T-helper 17 cell (primary cell): ENCODE measurements around the gene FIGLA. TPM values are rescaled to one million over a fixed set of nuclear protein-coding genes. Genes with fewer than 3 reads are reported as not detected.
A peak's percentile ranks its signal among the peaks of the same experiment; 100 is the strongest.

Experiments used
- ATAC-seq: fragments of 150-1000 bp; cut with Tn5 transposase; 2 replicates; pipeline ENCODE4 v1.10.0; 2021; ENCODE audit warnings: mild to moderate bottlenecking, moderate library complexity
- DNase-seq, 3 donors: peaks; one replicate each; pipeline versions ENCODE4 v3.0.0 to v3.0.0-alpha.2; 2020 to 2021
- H3K9me3 ChIP-seq: one replicate; pipeline ENCODE4 v1.7.0; 2013; ENCODE audit warnings: low read length, mild to moderate bottlenecking; ENCODE audit not compliant: control insufficient read depth, poor library complexity, severe bottlenecking
- H3K27ac Mint-ChIP-seq: one replicate; pipeline ENCODE4 v1.8.0; 2022; ENCODE audit warnings: mild to moderate bottlenecking, moderate library complexity, mixed read lengths
- H3K27me3 Mint-ChIP-seq: one replicate; pipeline ENCODE4 v1.8.0; 2022; ENCODE audit warnings: mixed read lengths
- H3K36me3 Mint-ChIP-seq: one replicate; pipeline ENCODE4 v1.8.0; 2022; ENCODE audit warnings: low read depth, mixed read lengths
- H3K4me1 Mint-ChIP-seq: one replicate; pipeline ENCODE4 v1.8.0; 2022; ENCODE audit warnings: mild to moderate bottlenecking, mixed read lengths
- H3K4me3 Mint-ChIP-seq: one replicate; pipeline ENCODE4 v1.8.0; 2022; ENCODE audit warnings: mild to moderate bottlenecking, moderate library complexity, mixed read lengths
- total RNA-seq, 4 donors: library from RNA in 2 of 4; stranded (reverse) in 2 of 4; gene quantifications; one replicate each; pipeline ENCODE4 v1.2.3 and lab custom pipeline; 2022 to 2026

Gene FIGLA
- total RNA-seq, 2 donors from 2014 or later, result not detected

GRCh38 chr2:70778676-70779075 lies 11.8 kb downstream of the FIGLA start:
- no peaks in the 10 kb centered on the region for H3K9me3 ChIP-seq
- ATAC-seq (no peak), DNase-seq (no peak)
- H3K36me3 Mint-ChIP-seq, result peaks cover 4% of the 10 kb centered on the region
- H3K4me1 Mint-ChIP-seq, result no peaks in the 10 kb centered on the region
- peaks cover 53% of the 10 kb centered on the region for H3K27me3 Mint-ChIP-seq
- no peak overlapping the region for H3K27ac Mint-ChIP-seq
- no peak overlapping the region for H3K4me3 Mint-ChIP-seq

- H3K9me3 ChIP-seq, result no peaks in the 10 kb centered on the region
- no peaks in the 10 kb centered on the region for H3K4me1 Mint-ChIP-seq
- H3K27ac Mint-ChIP-seq, result no peak overlapping the region
- no peak overlapping the region for H3K4me3 Mint-ChIP-seq
- no peak for ATAC-seq
- DNase-seq, result no peak
- peaks cover 4% of the 10 kb centered on the region for H3K36me3 Mint-ChIP-seq
- H3K27me3 Mint-ChIP-seq, result peaks cover 59% of the 10 kb centered on the region
These were observed 13.0 kb downstream of the FIGLA start for GRCh38 chr2:70777450-70777849.

GRCh38 chr2:70776266-70776665 lies 14.2 kb downstream of the FIGLA start:
- no peak overlapping the region for H3K4me3 Mint-ChIP-seq

GRCh38 chr2:70775141-70775540 lies 15.3 kb downstream of the FIGLA start:
- H3K27ac Mint-ChIP-seq, result no peak overlapping the region
- no peaks in the 10 kb centered on the region for H3K36me3 Mint-ChIP-seq
- no peaks in the 10 kb centered on the region for H3K4me1 Mint-ChIP-seq
- no peak overlapping the region for H3K4me3 Mint-ChIP-seq
- H3K9me3 ChIP-seq, result no peaks in the 10 kb centered on the region
- H3K27me3 Mint-ChIP-seq, result peaks cover 65% of the 10 kb centered on the region
- no peak for DNase-seq
- no peak for ATAC-seq

More at GRCh38 chr2:70776266-70776665, 14.2 kb downstream of the FIGLA start:
- Mint-ChIP-seq H3K36me3 (peaks cover 4% of the 10 kb centered on the region), H3K27ac (no peak overlapping the region), H3K27me3 (peaks cover 65% of the 10 kb centered on the region), H3K4me1 (no peaks in the 10 kb centered on the region)
- ATAC-seq (no peak), DNase-seq (no peak)
- no peaks in the 10 kb centered on the region for H3K9me3 ChIP-seq

GRCh38 chr2:70772486-70773155 lies 17.8 kb downstream of the FIGLA start:
- H3K36me3 Mint-ChIP-seq, result no peaks in the 10 kb centered on the region
- no peak overlapping the region for H3K4me3 Mint-ChIP-seq
- no peak for ATAC-seq
- no peak for DNase-seq
- H3K27me3 Mint-ChIP-seq, result peaks cover 79% of the 10 kb centered on the region
- no peak overlapping the region for H3K27ac Mint-ChIP-seq
- H3K9me3 ChIP-seq, result no peaks in the 10 kb centered on the region
- peaks cover 6% of the 10 kb centered on the region for H3K4me1 Mint-ChIP-seq

GRCh38 chr2:70771446-70771845 lies 19.0 kb downstream of the FIGLA start:
- no peak overlapping the region for H3K4me3 Mint-ChIP-seq
- no peak overlapping the region for H3K27ac Mint-ChIP-seq
- H3K9me3 ChIP-seq, result no peaks in the 10 kb centered on the region
- H3K36me3 Mint-ChIP-seq, result peaks cover 4% of the 10 kb centered on the region
- DNase-seq, result no peak
- peaks cover 12% of the 10 kb centered on the region for H3K4me1 Mint-ChIP-seq
- no peak for ATAC-seq
- H3K27me3 Mint-ChIP-seq, result peaks cover 78% of the 10 kb centered on the region

GRCh38 chr2:70769450-70769849 lies 21.0 kb downstream of the FIGLA start:
- H3K27me3 Mint-ChIP-seq, result peaks cover 75% of the 10 kb centered on the region
- H3K4me3 Mint-ChIP-seq, result no peak overlapping the region
- ATAC-seq, result no peak
- no peaks in the 10 kb centered on the region for H3K9me3 ChIP-seq
- no peak overlapping the region for H3K27ac Mint-ChIP-seq
- peaks cover 4% of the 10 kb centered on the region for H3K36me3 Mint-ChIP-seq
- H3K4me1 Mint-ChIP-seq, result peaks cover 13% of the 10 kb centered on the region
- DNase-seq, result no peak

- peaks cover 13% of the 10 kb centered on the region for H3K4me1 Mint-ChIP-seq
- H3K4me3 Mint-ChIP-seq, result peak overlapping the region; percentile 82
- H3K9me3 ChIP-seq, result no peaks in the 10 kb centered on the region
- peaks cover 4% of the 10 kb centered on the region for H3K36me3 Mint-ChIP-seq
- no peak overlapping the region for H3K27ac Mint-ChIP-seq
- no peak for DNase-seq
- ATAC-seq, result no peak
- peaks cover 72% of the 10 kb centered on the region for H3K27me3 Mint-ChIP-seq
These were observed 21.8 kb downstream of the FIGLA start for GRCh38 chr2:70768590-70769085.

- Mint-ChIP-seq H3K36me3 (peaks cover 4% of the 10 kb centered on the region), H3K4me3 (peak within 1 kb of the TSS; percentile 90), H3K27ac (no peak within 1 kb of the TSS), H3K4me1 (peaks cover 13% of the 10 kb centered on the region), H3K27me3 (peaks cover 76% of the 10 kb centered on the region)
- ATAC-seq (peak; percentile 90), DNase-seq (peak in 1 of 3 donors; percentile 9)
- no peaks in the 10 kb centered on the region for H3K9me3 ChIP-seq
These were observed 22.5 kb downstream of the FIGLA start, which contains the start of gene ADD2 for GRCh38 chr2:70767699-70768589. TSS of gene ADD2 (minus strand) at chr2:70768200. CDS start at chr2:70706408, 61,792 bp downstream.

- H3K4me3 Mint-ChIP-seq, result peak overlapping the region; percentile 90
- H3K9me3 ChIP-seq, result no peaks in the 10 kb centered on the region
- H3K27me3 Mint-ChIP-seq, result peaks cover 71% of the 10 kb centered on the region
- H3K4me1 Mint-ChIP-seq, result peaks cover 13% of the 10 kb centered on the region
- DNase-seq (no peak), ATAC-seq (peak; percentile 30)
- no peak overlapping the region for H3K27ac Mint-ChIP-seq
- peaks cover 4% of the 10 kb centered on the region for H3K36me3 Mint-ChIP-seq
These were observed 23.3 kb downstream of the FIGLA start for GRCh38 chr2:70767079-70767698.

GRCh38 chr2:70766357-70767078 lies 23.9 kb downstream of the FIGLA start:
- no peaks in the 10 kb centered on the region for H3K9me3 ChIP-seq
- peak overlapping the region; percentile 84 for H3K4me3 Mint-ChIP-seq
- peaks cover 4% of the 10 kb centered on the region for H3K36me3 Mint-ChIP-seq
- ATAC-seq (no peak), DNase-seq (no peak)
- peaks cover 13% of the 10 kb centered on the region for H3K4me1 Mint-ChIP-seq
- H3K27me3 Mint-ChIP-seq, result peaks cover 74% of the 10 kb centered on the region
- H3K27ac Mint-ChIP-seq, result peak overlapping the region; percentile 54

- ATAC-seq (no peak), DNase-seq (no peak)
- H3K9me3 ChIP-seq, result no peaks in the 10 kb centered on the region
- peaks cover 13% of the 10 kb centered on the region for H3K4me1 Mint-ChIP-seq
- H3K36me3 Mint-ChIP-seq, result peaks cover 4% of the 10 kb centered on the region
- H3K4me3 Mint-ChIP-seq, result no peak overlapping the region
- peaks cover 69% of the 10 kb centered on the region for H3K27me3 Mint-ChIP-seq
- no peak overlapping the region for H3K27ac Mint-ChIP-seq
These were observed 24.9 kb downstream of the FIGLA start for GRCh38 chr2:70765507-70765906.
